ENCODE results near the gene C6orf47. TPM values are rescaled to one million over a fixed set of nuclear protein-coding genes. Genes with fewer than 3 reads are reported as not detected.

C6orf47 gene
- total and polyA plus RNA-seq, 4 donors: 2.0 to 10.8 (median 7.4) TPM

GRCh38 chr6:31690231-31691077, 29.9 kb upstream of the C6orf47 start:
- no peak overlapping the region for H3K27ac ChIP-seq (ENCODE audit: low read depth in 1 of 2, low read length in 2 of 2)
- peak; percentile 54 for DNase-seq (ENCODE audit: low spot score)
- H3K27me3 ChIP-seq (ENCODE audit: control insufficient read depth in 4 of 4, insufficient read depth in 4 of 4, low read length in 3 of 4): no peaks in the 10 kb centered on the region
- peaks cover 4 to 88% (median 65%) of the 10 kb centered on the region in 4 donors for H3K36me3 ChIP-seq (ENCODE audit: control insufficient read depth in 4 of 4, insufficient read depth in 3 of 4, low read depth in 1 of 4, low read length in 3 of 4)
- no peaks in the 10 kb centered on the region for H3K4me1 ChIP-seq (ENCODE audit: control insufficient read depth in 4 of 4, insufficient read depth in 4 of 4, low read length in 3 of 4)
- TF ChIP-seq YY1 (IDR thresholded peaks at IDR 0.05) (no peak), FOXA1 (IDR thresholded peaks at IDR 0.05) (no peak), HNF4G (IDR thresholded peaks at IDR 0.05) (no peak), RAD21 (IDR thresholded peaks at IDR 0.05) (no peak), FOXA2 (IDR thresholded peaks at IDR 0.05) (no peak), GABPA (IDR thresholded peaks at IDR 0.05 in 1 of 2, conservative IDR thresholded peaks at IDR 0.05 in 1 of 2) (no peak), TAF1 (conservative IDR thresholded peaks at IDR 0.05) (no peak), NR2F2 (IDR thresholded peaks at IDR 0.05) (no peak)
- TF ChIP-seq, protein P1, sequence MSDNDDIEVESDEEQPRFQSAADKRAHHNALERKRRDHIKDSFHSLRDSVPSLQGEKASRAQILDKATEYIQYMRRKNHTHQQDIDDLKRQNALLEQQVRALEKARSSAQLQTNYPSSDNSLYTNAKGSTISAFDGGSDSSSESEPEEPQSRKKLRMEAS (IDR thresholded peaks at IDR 0.05): no peak
- no peak overlapping the region for H3K9ac ChIP-seq (ENCODE audit: low read depth in 1 of 2, low read length in 2 of 2)
- WGBS: 70% methylated on average over 10 of the region's 10 CpGs
- H3K9me3 ChIP-seq (ENCODE audit: control insufficient read depth in 4 of 4, low read length in 3 of 4): no peaks in the 10 kb centered on the region
- no peak overlapping the region for H3K4me3 ChIP-seq (ENCODE audit: low read depth in 1 of 3, low read length in 3 of 3)

DNA sequence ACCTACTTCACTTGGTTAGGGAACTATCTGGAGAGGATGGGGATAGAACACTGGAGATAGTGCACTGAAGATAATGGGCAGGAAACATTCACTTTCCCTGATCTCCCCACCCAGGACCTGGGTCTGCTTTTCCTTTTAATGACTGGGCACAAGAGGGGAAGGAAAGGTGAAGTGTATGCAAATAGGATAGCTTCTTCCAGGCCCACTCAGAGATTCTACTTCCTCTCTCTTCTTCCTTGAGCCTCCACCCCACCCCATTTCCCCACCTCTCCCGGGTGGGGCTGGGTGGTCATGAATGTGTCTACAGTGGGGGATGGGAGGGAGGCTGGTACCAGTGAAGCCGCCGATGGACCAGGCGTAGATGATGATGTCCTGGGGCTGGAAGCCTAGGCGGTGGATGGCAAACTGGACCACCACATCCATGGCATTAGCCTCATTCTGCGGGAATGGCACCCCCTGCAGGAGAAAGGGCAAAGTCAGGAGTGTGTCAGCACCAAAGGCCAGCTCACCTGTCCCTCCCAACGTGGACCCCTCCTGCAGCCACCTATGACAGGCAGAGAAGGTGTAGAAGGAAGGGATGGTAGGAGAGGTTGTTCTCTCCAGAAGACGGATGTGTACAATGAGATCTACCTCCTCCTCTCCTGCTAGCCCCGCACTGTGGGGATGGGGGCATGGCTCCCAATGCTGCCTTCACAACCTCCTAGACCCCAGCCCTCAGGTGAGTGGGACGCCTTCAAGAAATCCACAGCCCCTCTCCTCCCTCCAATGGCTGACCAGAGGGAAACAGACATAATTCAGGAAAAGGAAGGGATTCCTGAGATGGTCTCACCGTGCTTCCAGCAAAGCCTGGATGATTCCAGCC, 28.9 kb upstream of the C6orf47 start:
- 85% methylated on average over 11 of the region's 11 CpGs for WGBS
- TF ChIP-seq RAD21 (IDR thresholded peaks at IDR 0.05): peak in 1 of 2 donors; percentile 17
- TF ChIP-seq, protein P1 (IDR thresholded peaks at IDR 0.05): no peak
- Histone ChIP-seq H3K9ac (ENCODE audit: low read depth in 1 of 2, low read length in 2 of 2) (no peak overlapping the region), H3K27ac (ENCODE audit: low read depth in 1 of 2, low read length in 2 of 2) (no peak overlapping the region), H3K36me3 (ENCODE audit: control insufficient read depth in 4 of 4, insufficient read depth in 3 of 4, low read depth in 1 of 4, low read length in 3 of 4) (peaks cover 4 to 82% (median 61%) of the 10 kb centered on the region in 4 donors), H3K4me3 (ENCODE audit: low read depth in 1 of 3, low read length in 3 of 3) (no peak overlapping the region), H3K9me3 (ENCODE audit: control insufficient read depth in 4 of 4, low read length in 3 of 4) (no peaks in the 10 kb centered on the region), H3K27me3 (ENCODE audit: control insufficient read depth in 4 of 4, insufficient read depth in 4 of 4, low read length in 3 of 4) (no peaks in the 10 kb centered on the region), H3K4me1 (ENCODE audit: control insufficient read depth in 4 of 4, insufficient read depth in 4 of 4, low read length in 3 of 4) (no peaks in the 10 kb centered on the region)
- DNase-seq (ENCODE audit: low spot score): no peak

DNA sequence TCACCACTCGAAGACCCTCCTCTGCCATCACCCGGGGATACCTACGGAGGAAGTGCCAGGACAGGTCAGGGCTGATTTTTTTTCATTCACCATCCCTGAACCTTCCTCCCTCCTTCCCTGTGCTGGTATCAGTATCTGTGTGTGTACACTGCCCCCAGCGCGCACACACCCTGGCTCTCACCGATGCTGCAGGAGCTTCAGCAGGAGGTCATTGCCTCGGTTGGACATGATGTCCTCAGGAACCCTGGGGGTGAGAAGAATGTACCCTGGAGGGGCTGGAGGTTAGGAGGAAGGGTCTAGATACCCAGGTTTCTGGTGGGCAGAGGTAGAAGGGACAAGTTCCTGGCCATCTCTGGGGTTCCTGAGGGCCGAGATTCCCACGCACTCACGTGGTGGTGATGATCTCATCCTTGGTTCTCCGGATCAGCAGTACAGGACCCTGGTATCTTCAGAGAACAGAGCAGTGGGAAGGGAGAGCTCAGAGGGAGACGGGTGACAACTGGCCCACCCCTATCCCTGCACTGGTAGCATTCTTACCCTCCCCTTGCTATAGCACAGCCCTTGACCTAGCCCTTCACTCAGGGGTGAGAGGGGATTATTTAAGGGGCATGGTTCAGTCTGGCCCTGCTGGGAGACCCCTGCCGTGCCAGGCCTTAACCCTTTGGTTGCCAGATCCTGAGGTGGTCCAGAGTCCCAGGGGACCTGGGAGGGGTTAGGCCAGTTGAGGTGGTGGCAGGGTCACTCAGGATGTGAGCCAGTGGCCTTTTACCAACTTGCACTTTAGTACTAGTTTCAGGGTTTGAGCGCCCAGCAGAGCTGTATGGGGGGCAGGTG, 27.5 kb upstream of the C6orf47 start:
- TF ChIP-seq FOXA2 (IDR thresholded peaks at IDR 0.05): no peak
- no peak for TF ChIP-seq TAF1 (conservative IDR thresholded peaks at IDR 0.05)
- TF ChIP-seq NR2F2 (IDR thresholded peaks at IDR 0.05): no peak
- TF ChIP-seq GABPA (IDR thresholded peaks at IDR 0.05 in 1 of 2, conservative IDR thresholded peaks at IDR 0.05 in 1 of 2): no peak
- DNase-seq (ENCODE audit: low spot score): no peak
- Histone ChIP-seq H3K4me3 (ENCODE audit: low read depth in 1 of 3, low read length in 3 of 3) (no peak overlapping the region), H3K27ac (ENCODE audit: low read depth in 1 of 2, low read length in 2 of 2) (no peak overlapping the region), H3K4me1 (ENCODE audit: control insufficient read depth in 4 of 4, insufficient read depth in 4 of 4, low read length in 3 of 4) (peaks cover 0 to 3% (median 1%) of the 10 kb centered on the region in 4 donors), H3K36me3 (ENCODE audit: control insufficient read depth in 4 of 4, insufficient read depth in 3 of 4, low read depth in 1 of 4, low read length in 3 of 4) (peaks cover 4 to 71% (median 59%) of the 10 kb centered on the region in 4 donors), H3K27me3 (ENCODE audit: control insufficient read depth in 4 of 4, insufficient read depth in 4 of 4, low read length in 3 of 4) (no peaks in the 10 kb centered on the region), H3K9me3 (ENCODE audit: control insufficient read depth in 4 of 4, low read length in 3 of 4) (no peaks in the 10 kb centered on the region), H3K9ac (ENCODE audit: low read depth in 1 of 2, low read length in 2 of 2) (no peak overlapping the region)
- 91% methylated on average over 14 of the region's 14 CpGs for WGBS

Measured in liver (tissue), 9 donors.